Neural cell (in vitro differentiated cells): ENCODE measurements around the gene THYN1. TPM values are rescaled to one million over a fixed set of nuclear protein-coding genes. Genes with fewer than 3 reads are reported as not detected.
"Not testable (repeated sequence)": the region's sequence is repeated elsewhere in the genome, so short reads cannot be mapped to it uniquely, and the experiment has no call there.

Source experiments
- H2AFZ ChIP-seq: fragments of 200-600, 300-800 bp; sonication (generic), shearing (Covaris generic); 2 replicates; pipeline ENCODE4 v1.6.0; 2014; ENCODE audit warnings: low read depth, mild to moderate bottlenecking, antibody characterized with exemption, low read length, moderate library complexity
- H3F3A ChIP-seq: fragments of 200-600 bp; shearing (Covaris generic); 2 replicates; pipeline ENCODE4 v1.6.1; 2016; ENCODE audit warnings: mild to moderate bottlenecking, moderate library complexity, mixed read lengths, antibody characterized with exemption, low read length; ENCODE audit not compliant: insufficient read depth, poor library complexity, severe bottlenecking
- H3K27ac ChIP-seq: fragments of 200-600, 300-800 bp; sonication (generic), shearing (Covaris generic); 2 replicates; pipeline ENCODE4 v1.5.1; 2014; ENCODE audit warnings: mild to moderate bottlenecking, low read length, moderate library complexity
- H3K27me3 ChIP-seq: fragments of 300-800, 200-600 bp; sonication (generic), shearing (Covaris generic); 2 replicates; pipeline ENCODE4 v1.6.0; 2014; ENCODE audit warnings: mild to moderate bottlenecking, low read depth, low read length, moderate library complexity; ENCODE audit not compliant: insufficient read depth
- H3K36me3 ChIP-seq: fragments of 300-800, 200-600 bp; sonication (generic), shearing (Covaris generic); 2 replicates; pipeline ENCODE4 v1.5.1; 2014; ENCODE audit warnings: mild to moderate bottlenecking, antibody characterized with exemption, low read length, moderate library complexity; ENCODE audit not compliant: insufficient read depth
- H3K4me2 ChIP-seq: fragments of 300-800, 200-600 bp; sonication (generic), shearing (Covaris generic); 2 replicates; pipeline ENCODE4 v1.6.0; 2014; ENCODE audit warnings: mild to moderate bottlenecking, low read length
- H3K4me3 ChIP-seq: fragments of 300-800, 200-600 bp; sonication (generic), shearing (Covaris generic); 2 replicates; pipeline ENCODE4 v1.5.1; 2014; ENCODE audit warnings: mild to moderate bottlenecking, low read length, moderate library complexity
- H3K79me2 ChIP-seq: fragments of 200-600 bp; shearing (Covaris generic); replicated peaks from 2 replicates; pipeline ENCODE4 v1.6.0; 2014; ENCODE audit warnings: mild to moderate bottlenecking, low read length, moderate library complexity; ENCODE audit not compliant: insufficient read depth
- H3K9ac ChIP-seq: fragments of 300-800, 200-600 bp; sonication (generic), shearing (Covaris generic); 2 replicates; pipeline ENCODE4 v1.6.1; 2016; ENCODE audit warnings: mild to moderate bottlenecking, low read length, mixed read lengths
- H3K9me2 ChIP-seq: fragments of 200-600 bp; shearing (Covaris generic); 2 replicates; pipeline ENCODE4 v1.6.1; 2016; ENCODE audit warnings: mild to moderate bottlenecking, low read length, mixed read lengths; ENCODE audit not compliant: insufficient read depth
- H3K9me3 ChIP-seq: fragments of 200-600, 300-800 bp; sonication (generic), shearing (Covaris generic); 2 replicates; pipeline ENCODE4 v1.6.1; 2016; ENCODE audit warnings: mild to moderate bottlenecking, mixed run types, low read length, moderate library complexity, mixed read lengths
- H4K20me1 ChIP-seq: fragments of 200-600 bp; shearing (Covaris generic); 2 replicates; pipeline ENCODE4 v1.6.1; 2016; ENCODE audit warnings: mild to moderate bottlenecking, mixed run types; ENCODE audit not compliant: insufficient read depth
- EP300 ChIP-seq: fragments of 450-650 bp; conservative IDR thresholded peaks from 2 replicates; pipeline ENCODE4 v1.6.1; 2014; ENCODE audit warnings: antibody characterized with exemption, mild to moderate bottlenecking, moderate library complexity; ENCODE audit not compliant: poor library complexity, severe bottlenecking
- EZH2 ChIP-seq: fragments of 200-600, 300-800 bp; shearing (Covaris generic), sonication (generic); IDR thresholded peaks from 2 replicates; pipeline ENCODE4 v1.6.1; 2014; ENCODE audit warnings: antibody characterized with exemption, low read length, borderline replicate concordance, mild to moderate bottlenecking; ENCODE audit not compliant: insufficient read depth, poor library complexity, severe bottlenecking
- MXI1 ChIP-seq: fragments of 450-650 bp; conservative IDR thresholded peaks from 2 replicates; pipeline ENCODE4 v1.6.1; 2014; ENCODE audit warnings: antibody characterized with exemption, mild to moderate bottlenecking; ENCODE audit not compliant: poor library complexity, severe bottlenecking
- POLR2AphosphoS5 ChIP-seq: IDR thresholded peaks from 2 replicates; pipeline ENCODE4 v1.6.1; 2012
- RAD21 ChIP-seq: fragments of 450-650 bp; conservative IDR thresholded peaks from 2 replicates; pipeline ENCODE4 v1.6.1; 2014; ENCODE audit warnings: antibody characterized with exemption, mild to moderate bottlenecking, moderate library complexity
- SMC3 ChIP-seq: fragments of 450-650 bp; conservative IDR thresholded peaks from 2 replicates; pipeline ENCODE4 v1.6.1; 2014; ENCODE audit warnings: antibody characterized with exemption, mild to moderate bottlenecking, moderate library complexity; ENCODE audit not compliant: poor library complexity
- TAF1 ChIP-seq: IDR thresholded peaks from 2 replicates; pipeline ENCODE4 v1.6.1; 2012; ENCODE audit warnings: low read depth
- polyA plus RNA-seq: library from polyadenylated mRNA; depleted of rRNA; stranded (reverse); fragments of >200 nt; gene quantifications from 2 replicates; pipeline ENCODE4 v1.2.3, GENCODE V29; 2014
- TF ChIP-seq, protein P1 (sequence below): fragments of 450-650 bp; IDR thresholded peaks from 2 replicates; pipeline ENCODE4 v1.5.1; 2014; ENCODE audit warnings: antibody characterized with exemption, mild to moderate bottlenecking, moderate library complexity; ENCODE audit not compliant: poor library complexity, severe bottlenecking
- TF ChIP-seq, protein P2 (sequence below): IDR thresholded peaks from 2 replicates; pipeline ENCODE4 v1.6.1; 2012; ENCODE audit warnings: borderline replicate concordance

THYN1 gene
- polyA plus RNA-seq, 1 donor from 2014 or later = 164 TPM

DNA sequence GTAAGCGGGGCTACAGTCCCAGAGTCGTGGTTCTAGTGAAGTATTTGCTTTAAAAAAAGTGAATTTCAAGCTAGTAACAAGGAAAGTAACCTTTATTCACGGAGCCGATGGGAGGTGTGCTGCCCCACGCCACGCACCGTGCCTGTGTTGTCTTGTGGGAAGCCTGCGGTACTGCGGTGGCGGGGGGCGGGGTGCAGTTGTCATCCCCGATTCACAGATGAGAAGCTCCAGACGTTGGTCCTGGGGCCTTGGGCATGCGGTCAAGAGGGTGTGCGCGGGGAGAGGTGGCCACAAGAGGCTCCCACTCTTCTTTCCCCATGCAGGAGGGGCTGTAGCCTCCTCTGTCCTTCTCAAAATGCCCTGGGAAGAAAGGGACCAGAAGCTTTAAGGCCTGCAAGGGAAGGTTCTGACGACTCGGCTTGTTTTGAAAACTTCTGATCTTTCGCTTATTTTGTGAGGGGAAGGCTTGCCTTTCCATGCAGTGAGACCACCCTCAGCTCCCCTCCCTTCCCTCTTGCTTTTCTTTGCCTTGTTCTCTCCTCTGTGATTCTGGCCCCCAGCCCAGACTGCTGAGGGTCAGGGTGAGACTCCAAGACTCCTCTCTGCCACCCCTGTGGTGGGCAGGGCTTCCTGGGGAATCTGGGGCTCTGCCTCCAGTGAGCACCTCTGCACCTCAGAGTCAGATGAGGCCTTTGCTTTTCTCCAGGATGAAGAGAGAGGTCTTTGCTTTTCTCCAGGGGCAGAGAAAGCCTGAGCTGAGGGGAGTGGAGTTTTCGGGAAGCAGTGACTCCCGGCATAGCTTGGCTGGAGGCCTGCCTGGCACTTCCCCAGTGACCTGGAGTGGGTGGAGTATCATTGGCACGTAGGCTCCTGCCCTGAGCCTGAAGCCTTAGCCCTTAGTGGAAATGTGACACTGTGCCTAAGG is 29.2 kb upstream of the THYN1 start:
- Histone ChIP-seq H3K9me3 (peaks cover 5% of the 10 kb centered on the region), H3K4me3 (no peak overlapping the region), H3F3A (no peaks in the 10 kb centered on the region), H3K27ac (no peak overlapping the region), H4K20me1 (no peaks in the 10 kb centered on the region), H3K9ac (no peak overlapping the region), H3K27me3 (peaks cover 18% of the 10 kb centered on the region), H3K36me3 (no peaks in the 10 kb centered on the region), H3K79me2 (no peaks in the 10 kb centered on the region), H3K4me2 (no peak overlapping the region), H3K9me2 (no peaks in the 10 kb centered on the region), H2AFZ (no peak overlapping the region)
- TF ChIP-seq EP300 (no peak), POLR2AphosphoS5 (no peak), EZH2 (no peak), SMC3 (no peak), MXI1 (no peak), RAD21 (no peak), TAF1 (no peak)
- TF ChIP-seq, protein P1, sequence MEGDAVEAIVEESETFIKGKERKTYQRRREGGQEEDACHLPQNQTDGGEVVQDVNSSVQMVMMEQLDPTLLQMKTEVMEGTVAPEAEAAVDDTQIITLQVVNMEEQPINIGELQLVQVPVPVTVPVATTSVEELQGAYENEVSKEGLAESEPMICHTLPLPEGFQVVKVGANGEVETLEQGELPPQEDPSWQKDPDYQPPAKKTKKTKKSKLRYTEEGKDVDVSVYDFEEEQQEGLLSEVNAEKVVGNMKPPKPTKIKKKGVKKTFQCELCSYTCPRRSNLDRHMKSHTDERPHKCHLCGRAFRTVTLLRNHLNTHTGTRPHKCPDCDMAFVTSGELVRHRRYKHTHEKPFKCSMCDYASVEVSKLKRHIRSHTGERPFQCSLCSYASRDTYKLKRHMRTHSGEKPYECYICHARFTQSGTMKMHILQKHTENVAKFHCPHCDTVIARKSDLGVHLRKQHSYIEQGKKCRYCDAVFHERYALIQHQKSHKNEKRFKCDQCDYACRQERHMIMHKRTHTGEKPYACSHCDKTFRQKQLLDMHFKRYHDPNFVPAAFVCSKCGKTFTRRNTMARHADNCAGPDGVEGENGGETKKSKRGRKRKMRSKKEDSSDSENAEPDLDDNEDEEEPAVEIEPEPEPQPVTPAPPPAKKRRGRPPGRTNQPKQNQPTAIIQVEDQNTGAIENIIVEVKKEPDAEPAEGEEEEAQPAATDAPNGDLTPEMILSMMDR = no peak
- TF ChIP-seq, protein P2, sequence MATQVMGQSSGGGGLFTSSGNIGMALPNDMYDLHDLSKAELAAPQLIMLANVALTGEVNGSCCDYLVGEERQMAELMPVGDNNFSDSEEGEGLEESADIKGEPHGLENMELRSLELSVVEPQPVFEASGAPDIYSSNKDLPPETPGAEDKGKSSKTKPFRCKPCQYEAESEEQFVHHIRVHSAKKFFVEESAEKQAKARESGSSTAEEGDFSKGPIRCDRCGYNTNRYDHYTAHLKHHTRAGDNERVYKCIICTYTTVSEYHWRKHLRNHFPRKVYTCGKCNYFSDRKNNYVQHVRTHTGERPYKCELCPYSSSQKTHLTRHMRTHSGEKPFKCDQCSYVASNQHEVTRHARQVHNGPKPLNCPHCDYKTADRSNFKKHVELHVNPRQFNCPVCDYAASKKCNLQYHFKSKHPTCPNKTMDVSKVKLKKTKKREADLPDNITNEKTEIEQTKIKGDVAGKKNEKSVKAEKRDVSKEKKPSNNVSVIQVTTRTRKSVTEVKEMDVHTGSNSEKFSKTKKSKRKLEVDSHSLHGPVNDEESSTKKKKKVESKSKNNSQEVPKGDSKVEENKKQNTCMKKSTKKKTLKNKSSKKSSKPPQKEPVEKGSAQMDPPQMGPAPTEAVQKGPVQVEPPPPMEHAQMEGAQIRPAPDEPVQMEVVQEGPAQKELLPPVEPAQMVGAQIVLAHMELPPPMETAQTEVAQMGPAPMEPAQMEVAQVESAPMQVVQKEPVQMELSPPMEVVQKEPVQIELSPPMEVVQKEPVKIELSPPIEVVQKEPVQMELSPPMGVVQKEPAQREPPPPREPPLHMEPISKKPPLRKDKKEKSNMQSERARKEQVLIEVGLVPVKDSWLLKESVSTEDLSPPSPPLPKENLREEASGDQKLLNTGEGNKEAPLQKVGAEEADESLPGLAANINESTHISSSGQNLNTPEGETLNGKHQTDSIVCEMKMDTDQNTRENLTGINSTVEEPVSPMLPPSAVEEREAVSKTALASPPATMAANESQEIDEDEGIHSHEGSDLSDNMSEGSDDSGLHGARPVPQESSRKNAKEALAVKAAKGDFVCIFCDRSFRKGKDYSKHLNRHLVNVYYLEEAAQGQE = no peak

DNA sequence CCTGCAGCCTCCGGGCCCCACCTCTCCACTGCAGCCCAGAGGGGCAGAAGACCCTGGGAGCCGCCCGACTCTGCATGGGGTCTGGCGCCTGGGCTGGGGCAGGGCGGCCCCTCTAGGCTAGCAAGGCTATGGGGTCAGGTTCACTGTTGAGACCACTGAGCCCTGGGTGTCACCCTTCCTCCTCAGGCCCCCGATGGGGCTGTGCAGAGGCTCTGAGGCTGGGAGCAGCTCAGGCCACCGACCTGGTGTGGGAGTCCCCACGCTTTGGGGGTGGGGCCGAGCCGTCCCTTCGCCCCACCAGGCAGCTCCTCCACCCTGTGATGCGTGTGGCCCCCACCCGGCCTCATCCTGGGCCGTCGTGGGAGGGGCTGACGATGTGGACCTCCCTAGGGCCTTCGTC is 28.5 kb upstream of the THYN1 start:
- H3K4me3 ChIP-seq, H3K9me3 ChIP-seq, H3K4me2 ChIP-seq, H3K79me2 ChIP-seq, H3K27ac ChIP-seq, H2AFZ ChIP-seq, H3K9ac ChIP-seq, H4K20me1 ChIP-seq, H3K9me2 ChIP-seq, H3K36me3 ChIP-seq, H3F3A ChIP-seq: not testable (repeated sequence)
- peaks cover 25% of the 10 kb centered on the region for H3K27me3 ChIP-seq
